GM18867 (cell line): ENCODE measurements around the gene PNO1.
"Not testable (repeated sequence)": the region's sequence is repeated elsewhere in the genome, so short reads cannot be mapped to it uniquely, and the experiment has no call there.

Source experiments
- ATAC-seq: cut with Tn5 transposase; IDR thresholded peaks from one replicate; pipeline ENCODE4 v1.9.1; 2021; ENCODE audit warnings: mild to moderate bottlenecking, moderate library complexity; ENCODE audit not compliant: unreplicated experiment

PNO1 gene

GRCh38 chr2:68157402-68158133 lies at the start of gene PNO1:
TSS of gene PNO1 (plus strand) at chr2:68157888. CDS start at chr2:68157935, 47 bp downstream.
- ATAC-seq, result peak; percentile 90

- ATAC-seq, result no peak
Observed at GRCh38 chr2:68108120-68108519, 49.6 kb upstream of the PNO1 start.

- peak; percentile 99 for ATAC-seq
Observed at GRCh38 chr2:68110102-68110501, 47.6 kb upstream of the PNO1 start.

- ATAC-seq, result no peak
Observed at GRCh38 chr2:68115965-68116364, 41.7 kb upstream of the PNO1 start.

GRCh38 chr2:68117922-68118321 lies 39.8 kb upstream of the PNO1 start:
- ATAC-seq, result not testable (repeated sequence)

GRCh38 chr2:68118816-68119215 lies 38.9 kb upstream of the PNO1 start:
- ATAC-seq, result no peak

GRCh38 chr2:68119504-68119903 lies 38.2 kb upstream of the PNO1 start:
- no peak for ATAC-seq

- no peak for ATAC-seq
Observed at GRCh38 chr2:68121873-68122679, 35.6 kb upstream of the PNO1 start.

- ATAC-seq, result no peak
Observed at GRCh38 chr2:68122680-68122964, 35.1 kb upstream of the PNO1 start.

- no peak for ATAC-seq
Observed at GRCh38 chr2:68124321-68124720, 33.4 kb upstream of the PNO1 start.

GRCh38 chr2:68125821-68126220 lies 31.9 kb upstream of the PNO1 start:
- no peak for ATAC-seq

GRCh38 chr2:68126561-68126960 lies 31.1 kb upstream of the PNO1 start:
- ATAC-seq, result no peak

- peak; percentile 92 for ATAC-seq
Observed at GRCh38 chr2:68127358-68128242, 30.1 kb upstream of the PNO1 start.

GRCh38 chr2:68134120-68134519 lies 23.6 kb upstream of the PNO1 start:
- ATAC-seq, result no peak

- no peak for ATAC-seq
Observed at GRCh38 chr2:68134554-68134953, 23.1 kb upstream of the PNO1 start.

GRCh38 chr2:68135448-68136320 lies 22.0 kb upstream of the PNO1 start:
- ATAC-seq, result no peak

GRCh38 chr2:68141875-68142274 lies 15.8 kb upstream of the PNO1 start:
- no peak for ATAC-seq

- ATAC-seq, result no peak
Observed at GRCh38 chr2:68151037-68151436, 6.7 kb upstream of the PNO1 start.

GRCh38 chr2:68152681-68153347 lies 4.9 kb upstream of the PNO1 start:
- no peak for ATAC-seq

GRCh38 chr2:68155618-68156017 lies 2.1 kb upstream of the PNO1 start:
- ATAC-seq, result no peak
